HAP-1 (cell line): Measurements from ENCODE around the gene PTK7.

Experiments used
- DNase-seq, 2 experiments: peaks; one replicate each; pipeline ENCODE4 v3.0.0-alpha.2; 2016 to 2020; ENCODE audit warnings: low spot score in 2 of 2
- H3K27me3 ChIP-seq: fragments of 250-450 bp; sonication (Bioruptor Pico); 2 replicates; pipeline ENCODE4 v1.5.1; 2020; ENCODE audit warnings: low read depth, mild to moderate bottlenecking, moderate library complexity
- H3K36me3 ChIP-seq: fragments of 250-450 bp; sonication (Bioruptor Pico); replicated peaks from 2 replicates; pipeline ENCODE4 v1.5.1; 2020; ENCODE audit warnings: mild to moderate bottlenecking
- H3K4me1 ChIP-seq: fragments of 250-450 bp; sonication (Bioruptor Pico); 2 replicates; pipeline ENCODE4 v1.5.1; 2020; ENCODE audit warnings: mild to moderate bottlenecking
- H3K4me3 ChIP-seq: fragments of 250-450 bp; sonication (Bioruptor Pico); 2 replicates; pipeline ENCODE4 v1.5.1; 2020; ENCODE audit warnings: mild to moderate bottlenecking, moderate library complexity
- H3K9me3 ChIP-seq: fragments of 250-450 bp; sonication (Bioruptor Pico); 2 replicates; pipeline ENCODE4 v1.5.1; 2020; ENCODE audit warnings: mild to moderate bottlenecking, moderate library complexity
- in situ Hi-C: fragments of 300-500 bp; cut with MboI; formaldehyde crosslinking; loops from 3 replicates; pipeline ENCODE4 v1.14.3; 2020; ENCODE audit warnings: low sequenced_read_pairs, inconsistent platforms, mixed read lengths

PTK7 gene

GRCh38 chr6:43143235-43144128 is 67.4 kb downstream of the PTK7 start:
- Histone ChIP-seq H3K36me3 (peaks cover 19% of the 10 kb centered on the region), H3K4me1 (peaks cover 3% of the 10 kb centered on the region; the same call in 1 of the 2 replicates), H3K9me3 (no peaks in the 10 kb centered on the region), H3K4me3 (no peak overlapping the region), H3K27me3 (no peaks in the 10 kb centered on the region)
- peak; percentile 84 to 91 for DNase-seq
- in situ Hi-C loops = loop anchor here (5.0 kb wide), 2 partner anchors 76 to 236 kb away; no protein-coding TSS in a partner anchor

GRCh38 chr6:43144879-43145278 is 68.8 kb downstream of the PTK7 start:
- H3K4me1 ChIP-seq = peaks cover 3% of the 10 kb centered on the region
- H3K27me3 ChIP-seq = no peaks in the 10 kb centered on the region
- peaks cover 19% of the 10 kb centered on the region for H3K36me3 ChIP-seq
- no peaks in the 10 kb centered on the region for H3K9me3 ChIP-seq
- H3K4me3 ChIP-seq = no peak overlapping the region
- DNase-seq = no peak
- in situ Hi-C loops = loop anchor here (5.0 kb wide), 2 partner anchors 78 to 238 kb away; no protein-coding TSS in a partner anchor

- Histone ChIP-seq H3K27me3 (no peaks in the 10 kb centered on the region), H3K36me3 (peaks cover 19% of the 10 kb centered on the region), H3K4me3 (no peak overlapping the region), H3K4me1 (peaks cover 3% of the 10 kb centered on the region), H3K9me3 (no peaks in the 10 kb centered on the region)
- in situ Hi-C loops = no loop called here
- DNase-seq = no peak
Observed at GRCh38 chr6:43146261-43146660, 70.1 kb downstream of the PTK7 start.

- H3K4me3 ChIP-seq = no peak overlapping the region
- peaks cover 19% of the 10 kb centered on the region for H3K36me3 ChIP-seq
- peaks cover 3% of the 10 kb centered on the region for H3K4me1 ChIP-seq
- no peak for DNase-seq
- H3K9me3 ChIP-seq = no peaks in the 10 kb centered on the region
- in situ Hi-C loops = no loop called here
- no peaks in the 10 kb centered on the region for H3K27me3 ChIP-seq
Observed at GRCh38 chr6:43146709-43147688, 70.9 kb downstream of the PTK7 start.

GRCh38 chr6:43147691-43148477 is 71.8 kb downstream of the PTK7 start:
- Histone ChIP-seq H3K4me3 (no peak overlapping the region), H3K27me3 (no peaks in the 10 kb centered on the region), H3K4me1 (peaks cover 3% of the 10 kb centered on the region), H3K36me3 (peaks cover 19% of the 10 kb centered on the region), H3K9me3 (no peaks in the 10 kb centered on the region)
- in situ Hi-C loops = no loop called here
- DNase-seq = no peak

GRCh38 chr6:43149265-43149664 is 73.2 kb downstream of the PTK7 start:
- no peaks in the 10 kb centered on the region for H3K27me3 ChIP-seq
- in situ Hi-C loops = no loop called here
- H3K4me3 ChIP-seq = no peak overlapping the region
- no peaks in the 10 kb centered on the region; the same call in 1 of the 2 replicates for H3K4me1 ChIP-seq
- H3K36me3 ChIP-seq = peaks cover 11% of the 10 kb centered on the region; the same call in 1 of the 2 replicates
- no peaks in the 10 kb centered on the region for H3K9me3 ChIP-seq
- no peak for DNase-seq

- in situ Hi-C loops = no loop called here
- no peak for DNase-seq
- H3K27me3 ChIP-seq = no peaks in the 10 kb centered on the region
- H3K9me3 ChIP-seq = no peaks in the 10 kb centered on the region
- H3K36me3 ChIP-seq = peaks cover 4% of the 10 kb centered on the region; the same call in 1 of the 2 replicates
- no peak overlapping the region for H3K4me3 ChIP-seq
- H3K4me1 ChIP-seq = no peaks in the 10 kb centered on the region; the same call in 1 of the 2 replicates
Observed at GRCh38 chr6:43150051-43150751, 74.1 kb downstream of the PTK7 start.

GRCh38 chr6:43159599-43159998 is 83.5 kb downstream of the PTK7 start:
- in situ Hi-C loops = no loop called here
- Histone ChIP-seq H3K27me3 (no peaks in the 10 kb centered on the region), H3K4me1 (no peaks in the 10 kb centered on the region), H3K4me3 (no peak overlapping the region), H3K36me3 (peaks cover 4% of the 10 kb centered on the region; the same call in 1 of the 2 replicates), H3K9me3 (no peaks in the 10 kb centered on the region)
- no peak for DNase-seq

- DNase-seq = no peak
- Histone ChIP-seq H3K27me3 (no peaks in the 10 kb centered on the region), H3K4me3 (no peak overlapping the region), H3K9me3 (no peaks in the 10 kb centered on the region), H3K36me3 (peaks cover 4% of the 10 kb centered on the region; the same call in 1 of the 2 replicates), H3K4me1 (no peaks in the 10 kb centered on the region)
- in situ Hi-C loops = no loop called here
Observed at GRCh38 chr6:43163899-43164298, 87.8 kb downstream of the PTK7 start.

GRCh38 chr6:43170417-43170930 is 94.4 kb downstream of the PTK7 start:
- Histone ChIP-seq H3K36me3 (peaks cover 9% of the 10 kb centered on the region), H3K4me3 (peak overlapping the region; percentile 40), H3K4me1 (peaks cover 17% of the 10 kb centered on the region), H3K9me3 (no peaks in the 10 kb centered on the region), H3K27me3 (no peaks in the 10 kb centered on the region)
- in situ Hi-C loops = no loop called here
- peak; percentile 80 to 84 for DNase-seq

GRCh38 chr6:43170931-43171706 is 95.0 kb downstream of the PTK7 start, which contains the start of gene SRF:
Gene SRF (plus strand): TSS chr6:43171269. CDS start chr6:43171657, 388 bp downstream.
- Histone ChIP-seq H3K4me3 (peak within 1 kb of the TSS; percentile 80), H3K9me3 (no peaks in the 10 kb centered on the region), H3K36me3 (peaks cover 15% of the 10 kb centered on the region), H3K4me1 (peaks cover 17% of the 10 kb centered on the region), H3K27me3 (no peaks in the 10 kb centered on the region)
- DNase-seq = peak; percentile 97 to 100
- in situ Hi-C loops = no loop called here

GRCh38 chr6:43171707-43172103 is 95.6 kb downstream of the PTK7 start:
- in situ Hi-C loops = no loop called here
- Histone ChIP-seq H3K36me3 (peaks cover 21% of the 10 kb centered on the region), H3K4me1 (peaks cover 17% of the 10 kb centered on the region), H3K4me3 (peak overlapping the region; percentile 80), H3K9me3 (no peaks in the 10 kb centered on the region), H3K27me3 (no peaks in the 10 kb centered on the region)
- DNase-seq = peak in 1 of 2 experiments; percentile 16
